ENCODE measurements around the gene BBLN. TPM values are rescaled to one million over a fixed set of nuclear protein-coding genes. Genes with fewer than 3 reads are reported as not detected.

The BBLN gene
- total RNA-seq, 4 donors from 2014 or later: 73.5 to 145 (median 132) TPM

GRCh38 chr9:128205296-128205944 is 45.4 kb downstream of the BBLN start:
- H3K4me3 ChIP-seq: no peak overlapping the region
- no peak for ATAC-seq
- intact Hi-C loops (cut with DNase I; ENCODE audit: low total_unique reads): no loop called here

DNA sequence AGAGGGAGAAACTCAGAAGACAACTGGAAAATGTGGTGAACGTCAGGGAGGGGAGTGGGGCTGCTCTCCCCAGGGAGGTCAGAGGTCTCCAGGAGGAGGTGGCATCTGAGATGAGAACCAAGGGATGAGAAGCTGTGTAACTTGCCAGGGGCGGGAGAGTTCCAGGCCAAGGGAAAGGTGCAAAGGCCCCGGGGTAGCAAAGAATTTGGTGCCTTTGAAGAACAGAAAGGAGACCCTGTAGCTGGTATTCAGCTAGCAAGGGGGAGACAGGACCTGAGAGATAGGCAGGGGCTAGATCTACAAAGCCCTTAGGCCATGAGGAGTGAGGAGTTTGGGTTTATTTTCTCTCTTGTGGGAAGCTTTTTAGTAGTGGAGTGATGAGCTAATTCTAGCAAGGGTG is 46.4 kb downstream of the BBLN start:
- peaks cover 7 to 9% of the 10 kb centered on the region in 2 donors for H3K4me1 ChIP-seq
- peaks cover 8 to 15% (median 14%) of the 10 kb centered on the region in 3 donors for H3K27me3 ChIP-seq
- no peak overlapping the region for H3K27ac ChIP-seq
- DNase-seq: no peak
- ATAC-seq: no peak
- intact Hi-C loops (cut with DNase I; ENCODE audit: low total_unique reads) (no loop called here), in situ Hi-C loops (cut with MboI; ENCODE audit: low sequenced_read_pairs in 4 of 4) (no loop called here)
- no peaks in the 10 kb centered on the region for H3K36me3 ChIP-seq
- TF ChIP-seq CTCF (IDR thresholded peaks at IDR 0.05 in 4 of 5, conservative IDR thresholded peaks at IDR 0.05 in 1 of 5) (no peak), POLR2A (IDR thresholded peaks at IDR 0.05) (no peak)
- no peaks in the 10 kb centered on the region for H3K9me3 ChIP-seq
- no peak overlapping the region for H3K4me3 ChIP-seq

More at GRCh38 chr9:128205296-128205944, 45.4 kb downstream of the BBLN start:
- TF ChIP-seq CTCF (IDR thresholded peaks at IDR 0.05 in 4 of 5, conservative IDR thresholded peaks at IDR 0.05 in 1 of 5) (no peak), POLR2A (IDR thresholded peaks at IDR 0.05) (no peak)
- no peaks in the 10 kb centered on the region for H3K9me3 ChIP-seq
- no peak for DNase-seq
- H3K27me3 ChIP-seq: peaks cover 8 to 15% (median 14%) of the 10 kb centered on the region in 3 donors
- H3K27ac ChIP-seq: no peak overlapping the region
- in situ Hi-C loops (cut with MboI; ENCODE audit: low sequenced_read_pairs in 4 of 4): no loop called here
- peaks cover 7 to 9% of the 10 kb centered on the region in 2 donors for H3K4me1 ChIP-seq
- H3K36me3 ChIP-seq: no peaks in the 10 kb centered on the region

DNA sequence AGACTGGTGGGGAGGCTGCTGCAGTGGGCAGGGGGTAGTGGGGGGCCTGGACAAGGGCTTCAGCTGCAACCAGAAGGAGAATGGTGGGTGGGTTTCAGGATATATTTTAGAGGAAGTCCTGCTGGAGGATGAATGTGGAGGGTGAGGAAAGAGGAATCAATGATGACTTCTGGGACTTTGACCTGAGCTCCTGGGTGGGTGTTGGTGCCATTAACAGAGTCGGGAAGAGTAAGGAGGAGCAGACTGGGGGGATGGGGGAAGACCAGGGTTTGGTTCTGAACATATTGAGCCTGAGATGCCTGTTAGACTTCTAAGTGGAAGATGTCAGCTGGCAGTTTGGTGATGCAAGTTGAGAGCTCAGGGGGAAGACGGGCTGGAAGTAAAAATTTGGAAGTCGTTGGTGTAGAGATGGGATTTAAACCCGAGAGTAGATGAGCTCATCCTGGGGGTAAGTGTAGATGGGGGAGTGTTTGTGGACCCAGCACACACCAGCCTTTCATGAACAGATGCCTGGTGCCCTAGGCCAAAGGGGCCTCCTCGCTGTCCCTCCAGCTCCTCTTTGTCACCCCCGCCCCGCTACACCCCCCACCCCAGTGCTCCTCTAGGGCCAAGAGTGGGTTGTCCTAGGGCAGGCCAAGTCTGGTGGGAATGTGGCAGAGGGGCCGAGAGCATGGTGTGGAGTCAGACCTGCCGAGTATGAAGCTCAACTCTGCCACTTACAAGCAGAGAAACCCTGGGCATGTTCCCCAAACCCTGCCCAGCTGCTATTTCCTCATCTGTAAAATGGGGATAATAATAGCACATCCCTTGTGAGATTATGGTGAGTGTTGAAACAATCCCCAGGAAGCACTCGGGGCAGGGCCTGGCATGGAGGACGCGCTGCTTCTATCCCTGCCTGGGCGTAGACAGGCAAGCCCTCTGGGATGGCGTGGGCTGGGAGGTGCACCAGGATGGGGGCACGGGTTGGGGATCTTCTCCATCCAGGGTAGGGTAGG is 47.1 kb downstream of the BBLN start:
- Histone ChIP-seq H3K27me3 (peaks cover 8 to 15% (median 14%) of the 10 kb centered on the region in 3 donors), H3K27ac (no peak overlapping the region), H3K4me3 (no peak overlapping the region), H3K4me1 (peaks cover 7 to 9% of the 10 kb centered on the region in 2 donors), H3K9me3 (no peaks in the 10 kb centered on the region), H3K36me3 (no peaks in the 10 kb centered on the region)
- TF ChIP-seq CTCF (IDR thresholded peaks at IDR 0.05 in 4 of 5, conservative IDR thresholded peaks at IDR 0.05 in 1 of 5) (no peak), POLR2A (IDR thresholded peaks at IDR 0.05) (no peak)
- in situ Hi-C loops (cut with MboI; ENCODE audit: low sequenced_read_pairs in 4 of 4): no loop called here
- DNase-seq (no peak), ATAC-seq (no peak)
- intact Hi-C loops (cut with DNase I; ENCODE audit: low total_unique reads): no loop called here

DNA sequence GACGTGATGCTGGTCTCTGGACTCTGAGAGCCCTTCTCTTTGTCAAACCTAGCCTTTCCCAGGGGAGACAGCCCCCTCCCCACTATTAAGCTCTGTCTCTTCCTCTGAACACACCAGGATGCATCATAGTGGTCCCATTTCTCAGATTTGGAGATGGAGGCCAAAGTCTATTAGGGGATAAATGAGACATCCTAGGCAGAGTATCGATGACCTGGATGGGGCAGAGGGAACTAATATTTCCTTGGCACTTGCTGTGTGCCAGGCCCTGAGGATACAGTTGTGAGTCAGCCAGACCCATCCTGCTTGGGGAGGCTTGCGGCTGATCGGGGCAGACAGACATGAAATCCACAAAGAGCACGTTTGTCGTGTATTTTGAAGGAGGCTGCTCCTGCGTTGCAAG is 48.3 kb downstream of the BBLN start:
- no peak for TF ChIP-seq POLR2A (IDR thresholded peaks at IDR 0.05)
- TF ChIP-seq CTCF (IDR thresholded peaks at IDR 0.05 in 4 of 5, conservative IDR thresholded peaks at IDR 0.05 in 1 of 5): no peak
- ATAC-seq (no peak), DNase-seq (no peak)
- intact Hi-C loops (cut with DNase I; ENCODE audit: low total_unique reads) (no loop called here), in situ Hi-C loops (cut with MboI; ENCODE audit: low sequenced_read_pairs in 4 of 4) (no loop called here)
- Histone ChIP-seq H3K27ac (no peak overlapping the region), H3K9me3 (no peaks in the 10 kb centered on the region), H3K4me1 (peaks cover 7 to 9% of the 10 kb centered on the region in 2 donors), H3K4me3 (no peak overlapping the region), H3K36me3 (no peaks in the 10 kb centered on the region), H3K27me3 (peaks cover 8 to 15% (median 14%) of the 10 kb centered on the region in 3 donors)
